HepG2 (cell line): ENCODE data around the gene CISD1. TPM values are rescaled to one million over a fixed set of nuclear protein-coding genes. Genes with fewer than 3 reads are reported as not detected.

Experiments
- ATF6 ChIP-seq: sonication (generic); formaldehyde crosslinking; conservative IDR thresholded peaks from 2 replicates; pipeline ENCODE4 v1.4.0; 2020; ENCODE audit warnings: missing genetic modification reagents
- HNRNPLL ChIP-seq: fragments of 200-400 bp; formaldehyde crosslinking; IDR thresholded peaks from 2 replicates; pipeline ENCODE4 v1.6.1; 2017; ENCODE audit warnings: mild to moderate bottlenecking, low read depth, low read length; ENCODE audit not compliant: poor library complexity, severe bottlenecking
- KAT8 ChIP-seq: IDR thresholded peaks from 2 replicates; pipeline ENCODE4 v1.6.1; 2016; ENCODE audit warnings: missing genetic modification reagents, missing compliant biosample characterization
- NR1H2 ChIP-seq: sonication (generic); formaldehyde crosslinking; IDR thresholded peaks from 2 replicates; pipeline ENCODE4 v1.8.1; 2022; ENCODE audit warnings: low read depth, missing genetic modification reagents, borderline replicate concordance
- ZNF772 ChIP-seq: sonication (generic); formaldehyde crosslinking; IDR thresholded peaks from 2 replicates; pipeline ENCODE4 v1.5.0; 2020; ENCODE audit warnings: mild to moderate bottlenecking, missing genetic modification reagents
- polyA plus RNA-seq, 8 experiments: library from polyadenylated mRNA; depleted of rRNA in 3 of 8; stranded (reverse) in 7 of 8; unstranded in 1 of 8; fragments of >200 nt; fragmentation: Illumina TruSeq in 4 of 8; extraction: Trizol in 4 of 8; gene quantifications; 2 replicates each; pipeline versions ENCODE4 v1.2.1 to v1.2.3, GENCODE V29; 2011 to 2016; ENCODE audit warnings: low read depth in 4 of 8, missing spikeins in 1 of 8, mixed read lengths in 1 of 8; ENCODE audit not compliant: insufficient read depth in 1 of 8
- total RNA-seq, 5 experiments: library from RNA; depleted of rRNA; stranded (reverse); fragments of >200 nt; fragmentation: Illumina TruSeq; extraction: Trizol; gene quantifications; 2 replicates each; pipeline ENCODE4 v1.2.3, GENCODE V29; 2016; ENCODE audit warnings: low read depth in 1 of 5
- TF ChIP-seq, protein P1 (sequence below): sonication (generic); formaldehyde crosslinking; IDR thresholded peaks from 2 replicates; pipeline ENCODE4 v1.4.0; 2020; ENCODE audit warnings: missing genetic modification reagents
- TF ChIP-seq, protein P2 (sequence below), 2 experiments: fragments of 450-650 bp in 1 of 2; sonication (generic) in 1 of 2; formaldehyde crosslinking in 1 of 2; IDR thresholded peaks; 2 replicates each; pipeline versions ENCODE4 v1.6.1 to v1.8.0; 2016 to 2022; ENCODE audit warnings: antibody characterized with exemption in 1 of 2, mild to moderate bottlenecking in 1 of 2, missing genetic modification reagents in 1 of 2

CISD1 gene
- total and polyA plus RNA-seq, 2 of the 13 experiments (the other 11 are each of a cell fraction or from before 2014, with no cell fraction given), result 63.4 to 78.9 TPM

- TF ChIP-seq, protein P1, sequence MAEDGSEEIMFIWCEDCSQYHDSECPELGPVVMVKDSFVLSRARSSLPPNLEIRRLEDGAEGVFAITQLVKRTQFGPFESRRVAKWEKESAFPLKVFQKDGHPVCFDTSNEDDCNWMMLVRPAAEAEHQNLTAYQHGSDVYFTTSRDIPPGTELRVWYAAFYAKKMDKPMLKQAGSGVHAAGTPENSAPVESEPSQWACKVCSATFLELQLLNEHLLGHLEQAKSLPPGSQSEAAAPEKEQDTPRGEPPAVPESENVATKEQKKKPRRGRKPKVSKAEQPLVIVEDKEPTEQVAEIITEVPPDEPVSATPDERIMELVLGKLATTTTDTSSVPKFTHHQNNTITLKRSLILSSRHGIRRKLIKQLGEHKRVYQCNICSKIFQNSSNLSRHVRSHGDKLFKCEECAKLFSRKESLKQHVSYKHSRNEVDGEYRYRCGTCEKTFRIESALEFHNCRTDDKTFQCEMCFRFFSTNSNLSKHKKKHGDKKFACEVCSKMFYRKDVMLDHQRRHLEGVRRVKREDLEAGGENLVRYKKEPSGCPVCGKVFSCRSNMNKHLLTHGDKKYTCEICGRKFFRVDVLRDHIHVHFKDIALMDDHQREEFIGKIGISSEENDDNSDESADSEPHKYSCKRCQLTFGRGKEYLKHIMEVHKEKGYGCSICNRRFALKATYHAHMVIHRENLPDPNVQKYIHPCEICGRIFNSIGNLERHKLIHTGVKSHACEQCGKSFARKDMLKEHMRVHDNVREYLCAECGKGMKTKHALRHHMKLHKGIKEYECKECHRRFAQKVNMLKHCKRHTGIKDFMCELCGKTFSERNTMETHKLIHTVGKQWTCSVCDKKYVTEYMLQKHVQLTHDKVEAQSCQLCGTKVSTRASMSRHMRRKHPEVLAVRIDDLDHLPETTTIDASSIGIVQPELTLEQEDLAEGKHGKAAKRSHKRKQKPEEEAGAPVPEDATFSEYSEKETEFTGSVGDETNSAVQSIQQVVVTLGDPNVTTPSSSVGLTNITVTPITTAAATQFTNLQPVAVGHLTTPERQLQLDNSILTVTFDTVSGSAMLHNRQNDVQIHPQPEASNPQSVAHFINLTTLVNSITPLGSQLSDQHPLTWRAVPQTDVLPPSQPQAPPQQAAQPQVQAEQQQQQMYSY (CRISPR knock-in tag), result no peak
- TF ChIP-seq ZNF772 (CRISPR knock-in tag) (no peak), KAT8 (CRISPR knock-in tag) (no peak), HNRNPLL (no peak), ATF6 (no peak), NR1H2 (CRISPR knock-in tag) (no peak)
- TF ChIP-seq, protein P2, sequence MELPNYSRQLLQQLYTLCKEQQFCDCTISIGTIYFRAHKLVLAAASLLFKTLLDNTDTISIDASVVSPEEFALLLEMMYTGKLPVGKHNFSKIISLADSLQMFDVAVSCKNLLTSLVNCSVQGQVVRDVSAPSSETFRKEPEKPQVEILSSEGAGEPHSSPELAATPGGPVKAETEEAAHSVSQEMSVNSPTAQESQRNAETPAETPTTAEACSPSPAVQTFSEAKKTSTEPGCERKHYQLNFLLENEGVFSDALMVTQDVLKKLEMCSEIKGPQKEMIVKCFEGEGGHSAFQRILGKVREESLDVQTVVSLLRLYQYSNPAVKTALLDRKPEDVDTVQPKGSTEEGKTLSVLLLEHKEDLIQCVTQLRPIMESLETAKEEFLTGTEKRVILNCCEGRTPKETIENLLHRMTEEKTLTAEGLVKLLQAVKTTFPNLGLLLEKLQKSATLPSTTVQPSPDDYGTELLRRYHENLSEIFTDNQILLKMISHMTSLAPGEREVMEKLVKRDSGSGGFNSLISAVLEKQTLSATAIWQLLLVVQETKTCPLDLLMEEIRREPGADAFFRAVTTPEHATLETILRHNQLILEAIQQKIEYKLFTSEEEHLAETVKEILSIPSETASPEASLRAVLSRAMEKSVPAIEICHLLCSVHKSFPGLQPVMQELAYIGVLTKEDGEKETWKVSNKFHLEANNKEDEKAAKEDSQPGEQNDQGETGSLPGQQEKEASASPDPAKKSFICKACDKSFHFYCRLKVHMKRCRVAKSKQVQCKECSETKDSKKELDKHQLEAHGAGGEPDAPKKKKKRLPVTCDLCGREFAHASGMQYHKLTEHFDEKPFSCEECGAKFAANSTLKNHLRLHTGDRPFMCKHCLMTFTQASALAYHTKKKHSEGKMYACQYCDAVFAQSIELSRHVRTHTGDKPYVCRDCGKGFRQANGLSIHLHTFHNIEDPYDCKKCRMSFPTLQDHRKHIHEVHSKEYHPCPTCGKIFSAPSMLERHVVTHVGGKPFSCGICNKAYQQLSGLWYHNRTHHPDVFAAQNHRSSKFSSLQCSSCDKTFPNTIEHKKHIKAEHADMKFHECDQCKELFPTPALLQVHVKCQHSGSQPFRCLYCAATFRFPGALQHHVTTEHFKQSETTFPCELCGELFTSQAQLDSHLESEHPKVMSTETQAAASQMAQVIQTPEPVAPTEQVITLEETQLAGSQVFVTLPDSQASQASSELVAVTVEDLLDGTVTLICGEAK (IDR thresholded peaks at IDR 0.05), result no peak
- TF ChIP-seq, protein P2 (CRISPR knock-in tag; IDR thresholded peaks at IDR 0.05), result no peak
Observed at GRCh38 chr10:58241346-58241745, 27.6 kb upstream of the CISD1 start (continued).
